GM19099 (cell line): ENCODE results near the gene PTCH1.

Experiments
- POLR2A ChIP-seq: IDR thresholded peaks from 3 replicates; pipeline ENCODE4 v1.6.1; 2011; ENCODE audit warnings: low read depth; ENCODE audit not compliant: insufficient read length; ENCODE audit errors: extremely low read depth

The PTCH1 gene

DNA sequence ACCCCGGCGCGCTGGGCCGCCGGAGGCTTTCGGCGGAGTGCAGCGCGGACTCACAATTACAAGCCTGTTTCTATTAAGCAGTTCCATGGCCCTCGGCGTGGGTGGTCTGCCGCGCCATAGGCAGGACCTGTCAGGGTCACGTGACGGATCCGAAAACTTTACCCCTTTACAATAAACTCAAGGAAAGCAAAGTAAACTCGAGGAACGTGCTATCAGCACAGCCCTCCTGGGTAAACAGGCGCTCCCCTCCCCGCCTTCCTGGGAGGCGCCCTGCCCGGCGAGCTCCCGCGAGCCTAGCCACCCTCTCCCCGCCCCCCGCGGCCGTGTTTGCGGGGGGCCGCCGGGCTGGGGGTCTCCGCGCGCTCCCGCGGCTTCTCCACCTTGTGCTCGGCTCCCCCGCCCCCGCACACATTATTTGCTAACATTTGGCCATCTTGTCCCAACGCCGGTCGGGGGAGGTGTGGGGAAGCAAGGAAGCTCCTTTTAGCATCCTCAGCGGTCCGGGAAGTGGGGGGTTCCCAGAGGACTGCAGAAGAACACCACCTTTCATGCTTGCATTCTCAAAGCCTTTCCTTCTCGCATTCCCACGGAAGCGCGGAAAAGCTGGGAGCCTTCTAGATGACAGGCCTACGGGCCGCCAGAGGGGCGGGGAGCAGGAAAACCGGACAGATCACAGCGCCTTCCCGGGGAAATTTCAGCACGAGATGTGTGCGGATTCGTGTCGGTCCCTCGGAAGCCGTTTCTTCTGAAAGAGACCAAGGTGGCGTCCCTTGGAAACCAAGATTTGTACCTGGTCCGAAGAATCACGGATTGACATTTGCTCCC is at the start of gene PTCH1:
Gene PTCH1, minus strand, starts transcription at position 238 of the 825 bp plus-strand sequence.
- no peak for TF ChIP-seq POLR2A

DNA sequence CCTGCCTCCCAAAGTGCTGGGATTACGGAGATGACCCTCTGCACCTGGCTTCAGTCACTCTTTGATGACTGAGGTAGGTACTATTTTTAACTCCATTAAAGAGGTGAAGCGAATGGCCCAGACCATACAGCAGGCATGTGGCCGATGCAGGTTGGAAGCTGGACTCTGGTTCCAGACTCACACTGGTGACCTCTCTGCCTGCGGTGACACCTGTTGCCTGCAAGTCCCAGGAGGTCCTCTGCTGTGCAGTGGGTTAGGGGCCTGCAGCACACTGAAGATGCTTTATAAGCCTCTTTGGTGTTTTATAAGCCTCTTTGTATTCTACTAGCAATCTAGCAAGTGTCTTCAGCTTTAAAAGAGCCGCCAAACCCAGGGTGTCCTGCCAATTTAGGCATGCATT is 49.2 kb upstream of the PTCH1 start:
- TF ChIP-seq POLR2A: no peak

DNA sequence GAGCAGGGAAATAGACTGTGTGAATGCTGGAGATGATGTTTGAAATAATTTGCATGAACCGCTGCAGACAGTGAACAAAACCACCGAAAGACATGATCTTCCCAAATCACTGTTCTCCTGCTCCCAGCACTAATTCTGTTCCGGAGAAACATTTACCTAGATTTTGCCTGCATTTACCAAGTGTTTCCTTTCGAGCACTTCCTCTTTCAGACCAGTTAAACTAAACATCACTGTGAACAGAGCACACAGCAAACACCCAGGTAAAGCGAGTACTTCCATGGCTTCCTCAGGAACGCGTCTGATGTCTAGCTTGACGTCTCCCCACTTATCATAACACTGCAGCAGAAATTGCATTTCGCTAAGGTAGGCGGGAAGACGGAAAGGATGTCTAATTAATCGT is 45.1 kb upstream of the PTCH1 start:
- no peak for TF ChIP-seq POLR2A

DNA sequence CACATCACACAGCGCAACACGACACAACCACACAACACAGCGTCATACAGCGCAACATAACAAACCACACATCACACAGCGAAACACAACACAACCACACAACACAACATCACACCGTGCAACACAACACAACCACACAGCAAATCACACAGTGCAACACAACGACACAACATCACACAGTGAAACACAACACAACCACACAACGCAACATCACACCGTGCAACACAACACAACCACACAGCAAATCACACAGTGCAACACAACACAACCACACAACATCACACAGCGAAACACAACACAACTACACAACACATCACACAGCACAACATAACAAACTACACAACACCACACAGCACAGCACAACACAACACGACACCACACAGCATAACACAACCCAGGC is 40.4 kb upstream of the PTCH1 start:
- no peak for TF ChIP-seq POLR2A

GRCh38 chr9:95556521-95556920 is 39.8 kb upstream of the PTCH1 start:
- no peak for TF ChIP-seq POLR2A

GRCh38 chr9:95552814-95553546 is 36.2 kb upstream of the PTCH1 start:
- no peak for TF ChIP-seq POLR2A

GRCh38 chr9:95552255-95552654 is 35.5 kb upstream of the PTCH1 start:
- no peak for TF ChIP-seq POLR2A

- TF ChIP-seq POLR2A: no peak
Measured at GRCh38 chr9:95551406-95551805, 34.6 kb upstream of the PTCH1 start.

DNA sequence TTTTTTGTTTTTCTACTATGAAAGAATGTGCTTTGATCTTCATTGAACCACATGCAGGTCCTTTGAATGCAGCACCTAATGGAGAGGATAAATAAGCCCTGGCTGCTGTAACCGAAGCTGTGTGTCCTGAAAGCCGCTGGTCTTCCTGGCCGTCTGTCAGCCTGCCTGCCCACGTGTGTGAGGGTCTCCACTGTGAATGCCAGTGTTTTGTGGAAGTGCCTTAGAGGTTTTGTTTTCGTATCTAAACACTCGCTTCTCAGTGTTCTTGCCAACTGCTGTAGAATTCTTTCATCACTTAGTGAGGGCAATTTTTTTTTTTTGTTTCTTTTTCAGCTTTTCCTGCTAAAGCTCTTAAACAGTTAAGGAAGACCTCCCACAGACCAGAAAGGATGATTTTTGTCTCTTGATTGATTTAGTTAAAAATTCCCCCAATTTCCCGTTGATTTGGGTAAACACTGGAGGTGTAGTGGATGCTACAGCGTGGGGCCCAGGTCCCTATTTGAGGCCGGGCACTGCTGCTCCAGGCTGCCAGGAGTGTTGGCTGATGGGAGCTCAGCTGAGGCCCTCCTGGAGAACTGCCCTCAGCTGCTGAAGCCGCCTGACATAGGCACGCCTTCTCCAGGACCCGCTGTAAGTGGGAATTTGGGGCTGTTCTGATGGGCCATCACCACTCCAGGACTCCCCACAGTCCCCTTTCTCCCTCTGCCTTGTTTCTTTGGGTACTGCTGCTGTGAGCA is 29.2 kb upstream of the PTCH1 start:
- TF ChIP-seq POLR2A: no peak

DNA sequence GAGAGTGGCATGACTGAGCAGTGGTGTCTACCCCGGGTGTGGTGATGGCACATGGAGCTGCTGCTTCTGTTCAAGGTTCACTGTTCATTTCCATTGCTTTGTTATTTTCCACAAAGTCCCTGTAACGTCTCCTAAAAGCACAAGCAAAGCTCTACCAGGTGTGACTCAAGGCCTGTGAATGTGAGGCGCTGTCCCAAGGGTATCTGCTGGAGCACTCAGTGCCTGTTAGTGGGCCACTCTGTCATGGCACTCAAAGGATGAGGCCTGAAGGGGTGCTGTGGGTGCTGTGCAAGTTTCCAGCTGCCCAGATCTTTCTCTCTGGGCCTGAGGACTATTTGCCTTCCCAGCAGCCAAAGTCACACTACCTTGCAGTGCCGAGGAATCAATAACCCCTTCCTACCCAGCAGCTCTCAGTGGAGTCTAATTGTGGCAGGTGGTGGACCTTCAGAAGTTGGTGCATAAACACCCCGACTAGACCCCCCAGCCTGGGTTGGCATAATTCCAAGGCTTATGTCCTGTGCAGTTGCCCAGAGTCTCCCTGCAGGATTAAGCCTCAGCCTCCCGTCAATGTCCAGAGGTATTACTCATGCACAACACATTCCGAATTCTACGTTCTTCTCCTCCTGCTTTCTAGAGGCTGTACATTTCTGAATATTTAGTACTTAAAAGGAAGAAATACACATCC is 17.4 kb upstream of the PTCH1 start:
- no peak for TF ChIP-seq POLR2A

GRCh38 chr9:95529910-95530309 is 13.1 kb upstream of the PTCH1 start:
- TF ChIP-seq POLR2A: no peak

- no peak for TF ChIP-seq POLR2A
Measured at GRCh38 chr9:95528908-95529502, 12.2 kb upstream of the PTCH1 start.

- no peak for TF ChIP-seq POLR2A
Measured at GRCh38 chr9:95522871-95523370, 6.2 kb upstream of the PTCH1 start.

DNA sequence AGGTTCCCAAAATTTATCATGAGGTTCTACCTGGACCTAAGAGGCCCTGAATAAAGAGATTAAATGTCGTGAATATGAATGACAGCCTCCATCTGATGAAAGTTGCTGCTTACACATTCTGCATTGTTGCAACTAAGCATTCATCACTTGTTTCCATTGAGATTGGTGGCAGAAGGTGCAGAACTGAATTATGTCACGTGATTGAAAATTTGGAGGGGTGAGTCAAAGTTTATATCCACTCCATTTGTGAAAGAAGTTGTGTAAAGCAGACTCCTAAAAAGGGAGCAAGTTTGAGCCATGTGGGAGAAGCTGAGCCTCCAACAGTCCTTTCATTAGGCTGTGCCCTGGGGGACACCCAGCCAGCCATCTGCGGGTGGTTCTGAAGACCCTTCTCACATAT is 4.9 kb upstream of the PTCH1 start:
- TF ChIP-seq POLR2A: no peak
